ENCODE results near the gene LHCGR. TPM values are rescaled to one million over a fixed set of nuclear protein-coding genes. Genes with fewer than 3 reads are reported as not detected.

The LHCGR gene
- total RNA-seq, 2 experiments from 2014 or later = not detected

DNA sequence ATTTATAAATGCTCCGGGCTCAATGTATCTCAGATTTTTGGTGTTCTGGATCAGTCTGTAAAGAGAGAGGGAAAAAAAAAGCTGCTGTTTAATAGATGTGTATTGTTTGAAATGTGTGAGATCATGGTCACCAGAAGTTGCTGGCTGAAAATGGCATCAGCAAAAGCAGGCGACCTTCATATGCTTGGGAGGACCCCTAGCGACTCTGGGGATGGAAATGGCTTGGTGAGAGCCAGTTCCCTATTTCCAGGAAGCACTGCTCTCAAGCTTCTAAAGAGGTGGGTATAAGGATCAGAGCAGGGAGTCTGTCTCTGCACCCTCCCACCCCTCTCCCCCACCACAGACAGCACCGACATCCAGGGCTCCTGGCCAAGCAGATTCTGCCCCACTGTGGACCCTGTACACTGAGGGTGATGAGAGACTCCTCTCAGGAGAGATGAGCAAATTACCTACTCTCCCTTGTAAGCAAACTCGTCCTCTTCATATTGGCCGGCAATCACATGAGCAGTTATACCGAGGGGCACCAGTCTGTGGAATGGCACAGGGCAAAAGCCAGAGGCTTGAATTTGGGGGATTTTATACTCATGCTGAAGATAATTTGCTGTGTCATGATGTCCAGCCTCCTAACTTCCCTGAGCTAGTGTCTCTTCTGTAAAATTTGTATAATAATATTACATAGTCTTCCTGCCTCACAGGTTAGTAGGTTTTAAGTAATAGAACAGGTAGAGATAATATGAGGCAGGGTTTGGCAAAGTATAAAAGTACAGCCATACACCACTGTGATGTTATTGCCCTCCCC is 29.6 kb downstream of the LHCGR start:
- H3K27ac Mint-ChIP-seq = no peak overlapping the region
- no peak for DNase-seq
- H3K9me3 Mint-ChIP-seq = no peaks in the 10 kb centered on the region
- no peaks in the 10 kb centered on the region for H3K36me3 Mint-ChIP-seq
- peaks cover 5% of the 10 kb centered on the region for H3K27me3 Mint-ChIP-seq
- H3K4me1 Mint-ChIP-seq = no peaks in the 10 kb centered on the region
- H3K4me3 Mint-ChIP-seq = no peak overlapping the region

DNA sequence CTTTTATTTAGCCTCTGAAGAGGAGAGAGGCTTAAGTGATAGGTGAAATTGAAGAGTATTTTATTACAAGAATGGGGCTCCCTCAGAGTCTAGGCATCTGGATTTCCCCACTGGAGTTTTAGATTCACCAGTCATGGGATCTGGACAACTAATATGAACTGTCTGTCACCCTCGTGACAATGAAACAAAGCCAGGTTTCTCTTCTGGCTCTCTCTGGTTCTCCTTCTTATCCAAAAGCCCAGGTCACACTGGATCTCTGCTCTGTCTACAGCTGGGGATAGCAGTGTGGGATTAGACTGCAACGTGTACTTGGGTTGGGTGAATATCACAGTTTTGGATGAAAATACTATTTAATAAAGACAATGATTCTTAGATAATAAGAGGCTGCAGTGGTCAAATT is 31.2 kb downstream of the LHCGR start:
- Mint-ChIP-seq H3K4me1 (no peaks in the 10 kb centered on the region), H3K36me3 (no peaks in the 10 kb centered on the region), H3K27me3 (peaks cover 4% of the 10 kb centered on the region), H3K4me3 (no peak overlapping the region), H3K9me3 (no peaks in the 10 kb centered on the region), H3K27ac (no peak overlapping the region)
- DNase-seq = no peak

DNA sequence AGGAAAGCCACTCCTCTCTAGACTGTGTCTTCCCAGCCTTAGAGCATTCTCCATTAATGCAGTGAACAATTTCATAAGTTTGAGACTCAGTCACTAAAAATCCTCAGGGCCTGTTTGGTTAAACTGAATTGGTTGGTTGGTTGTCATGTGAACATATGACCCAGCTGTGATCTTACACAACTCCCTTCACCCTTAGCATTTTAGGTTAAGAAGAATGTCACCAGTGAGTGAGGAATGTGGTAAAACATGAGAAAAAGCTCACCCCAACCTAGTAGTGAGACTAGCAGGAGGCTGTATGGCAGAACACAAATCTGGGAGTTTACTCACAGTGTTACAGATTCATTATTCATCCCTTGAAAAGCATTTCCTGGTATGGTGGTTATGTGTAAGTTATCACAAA is 32.4 kb downstream of the LHCGR start:
- H3K36me3 Mint-ChIP-seq = no peaks in the 10 kb centered on the region
- H3K27me3 Mint-ChIP-seq = no peaks in the 10 kb centered on the region
- no peaks in the 10 kb centered on the region for H3K4me1 Mint-ChIP-seq
- no peak overlapping the region for H3K27ac Mint-ChIP-seq
- H3K9me3 Mint-ChIP-seq = no peaks in the 10 kb centered on the region
- no peak for DNase-seq
- no peak overlapping the region for H3K4me3 Mint-ChIP-seq

DNA sequence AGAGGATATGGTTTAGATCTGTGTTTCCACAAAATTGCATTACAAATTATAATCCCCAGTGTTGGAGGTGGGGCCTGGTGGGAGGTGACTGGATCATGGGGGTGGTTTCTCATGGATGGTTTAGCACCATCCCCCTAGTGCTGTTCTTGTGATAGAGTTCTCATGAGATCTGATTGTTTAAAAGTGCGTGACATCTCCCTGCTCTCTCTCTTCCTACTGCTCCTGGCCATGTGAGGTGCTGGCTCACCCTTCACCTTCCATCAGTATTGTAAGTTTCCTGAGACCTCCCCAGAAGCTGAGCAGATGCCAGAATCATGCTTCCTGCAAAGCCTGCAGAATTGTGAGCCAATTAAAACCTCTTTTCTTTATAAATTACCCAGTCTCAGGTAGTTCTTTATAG is 33.1 kb downstream of the LHCGR start:
- no peaks in the 10 kb centered on the region for H3K27me3 Mint-ChIP-seq
- H3K9me3 Mint-ChIP-seq = no peaks in the 10 kb centered on the region
- no peak overlapping the region for H3K27ac Mint-ChIP-seq
- no peaks in the 10 kb centered on the region for H3K4me1 Mint-ChIP-seq
- H3K4me3 Mint-ChIP-seq = no peak overlapping the region
- no peak for DNase-seq
- H3K36me3 Mint-ChIP-seq = no peaks in the 10 kb centered on the region

DNA sequence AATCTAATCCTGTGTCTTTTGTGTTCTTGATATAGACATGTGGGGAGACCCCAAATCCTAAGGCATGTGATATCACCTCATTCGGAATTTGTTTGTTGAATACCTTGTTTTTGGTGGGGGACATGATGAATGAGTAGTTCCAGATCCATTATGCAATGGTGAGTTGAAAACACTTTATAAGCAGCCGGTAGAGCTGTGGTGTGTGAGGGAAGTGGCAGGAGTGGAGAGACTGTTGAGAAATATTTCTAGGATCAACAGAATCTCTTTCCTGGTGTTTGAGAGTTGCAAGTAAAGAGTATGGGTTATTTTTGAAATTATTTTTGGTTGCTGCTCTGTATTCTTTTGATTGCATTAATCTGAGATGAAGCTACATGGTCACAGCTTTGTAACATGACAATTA is 34.4 kb downstream of the LHCGR start:
- Mint-ChIP-seq H3K36me3 (no peaks in the 10 kb centered on the region), H3K9me3 (no peaks in the 10 kb centered on the region), H3K27ac (no peak overlapping the region), H3K27me3 (no peaks in the 10 kb centered on the region), H3K4me1 (no peaks in the 10 kb centered on the region), H3K4me3 (no peak overlapping the region)
- DNase-seq = no peak

DNA sequence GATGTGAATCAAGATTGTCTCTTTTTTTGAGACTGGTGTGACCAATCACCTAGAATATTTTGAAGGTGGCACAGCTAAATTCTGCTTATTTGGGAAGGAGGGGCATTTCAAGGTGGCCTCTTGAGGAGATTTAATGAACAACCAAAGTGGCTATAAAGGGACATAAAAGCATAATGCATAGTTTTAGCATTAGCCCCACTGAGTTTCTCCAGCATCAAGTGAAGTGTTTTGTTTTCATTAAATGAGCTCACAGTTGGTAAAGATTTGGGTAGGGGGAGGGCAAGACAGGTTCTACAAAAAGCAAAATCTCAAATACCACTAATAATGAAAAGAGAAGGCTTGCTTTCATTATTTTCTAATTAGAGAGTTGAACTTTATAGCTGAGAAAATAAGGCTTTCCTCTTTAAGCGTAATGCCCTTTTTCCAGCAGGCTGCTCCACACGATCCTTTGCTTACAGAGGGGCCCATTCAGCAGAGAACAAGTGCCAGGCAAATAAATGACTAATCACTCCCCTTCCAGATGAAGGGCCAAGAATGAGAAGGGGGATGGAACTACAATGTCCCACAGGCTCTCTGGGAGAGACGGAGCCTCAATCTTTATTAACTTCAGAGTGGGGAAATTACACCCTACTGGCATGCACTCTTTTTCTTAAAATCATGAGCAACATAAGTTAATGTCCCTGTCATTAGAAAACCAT is 35.9 kb downstream of the LHCGR start:
- Mint-ChIP-seq H3K4me1 (no peaks in the 10 kb centered on the region), H3K9me3 (no peaks in the 10 kb centered on the region), H3K4me3 (no peak overlapping the region), H3K27me3 (no peaks in the 10 kb centered on the region), H3K36me3 (no peaks in the 10 kb centered on the region), H3K27ac (no peak overlapping the region)
- no peak for DNase-seq

DNA sequence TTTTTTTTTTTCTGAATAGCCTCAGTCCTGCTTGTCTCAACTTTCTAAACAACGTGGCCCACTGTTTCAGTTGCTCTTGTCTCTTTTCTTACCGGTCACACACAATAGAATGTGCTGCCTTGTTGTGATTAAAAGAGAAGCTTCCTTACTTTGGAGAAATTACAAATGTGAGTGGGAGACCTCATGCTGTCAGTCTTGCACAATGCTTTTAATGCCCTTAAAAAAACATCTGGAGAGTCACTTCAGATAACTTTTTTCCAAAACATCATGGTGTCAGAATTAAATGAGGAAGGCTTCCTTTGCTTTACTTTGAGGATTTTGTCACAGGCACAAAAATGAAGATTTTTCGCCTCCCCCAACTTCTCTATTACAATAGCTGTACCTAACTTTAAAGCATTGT is 37.7 kb downstream of the LHCGR start:
- no peak for DNase-seq
- Mint-ChIP-seq H3K4me1 (no peaks in the 10 kb centered on the region), H3K36me3 (no peaks in the 10 kb centered on the region), H3K4me3 (no peak overlapping the region), H3K27ac (no peak overlapping the region), H3K9me3 (no peaks in the 10 kb centered on the region), H3K27me3 (no peaks in the 10 kb centered on the region)

DNA sequence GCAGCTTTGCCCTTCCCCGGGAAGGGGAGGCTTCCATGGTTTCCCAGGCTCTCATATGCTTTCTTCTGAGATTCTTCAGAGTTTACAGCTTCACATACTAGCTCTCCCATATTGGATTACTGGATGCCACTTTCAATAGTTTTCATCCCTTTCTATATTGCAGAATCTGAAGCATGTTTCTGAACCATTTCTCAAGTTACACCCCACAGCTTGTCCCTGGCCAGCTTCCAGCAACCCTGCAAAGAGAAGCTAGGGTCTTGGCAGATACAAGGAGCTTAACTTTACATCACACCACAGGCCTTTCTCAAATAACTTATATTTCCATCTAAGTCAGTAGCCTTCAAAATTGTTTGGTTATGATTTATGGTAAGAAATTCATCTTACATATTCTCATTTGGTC is 39.6 kb downstream of the LHCGR start:
- DNase-seq = no peak
- peaks cover 4% of the 10 kb centered on the region for H3K27me3 Mint-ChIP-seq
- no peaks in the 10 kb centered on the region for H3K4me1 Mint-ChIP-seq
- H3K36me3 Mint-ChIP-seq = no peaks in the 10 kb centered on the region
- no peak overlapping the region for H3K4me3 Mint-ChIP-seq
- no peak overlapping the region for H3K27ac Mint-ChIP-seq
- no peaks in the 10 kb centered on the region for H3K9me3 Mint-ChIP-seq

DNA sequence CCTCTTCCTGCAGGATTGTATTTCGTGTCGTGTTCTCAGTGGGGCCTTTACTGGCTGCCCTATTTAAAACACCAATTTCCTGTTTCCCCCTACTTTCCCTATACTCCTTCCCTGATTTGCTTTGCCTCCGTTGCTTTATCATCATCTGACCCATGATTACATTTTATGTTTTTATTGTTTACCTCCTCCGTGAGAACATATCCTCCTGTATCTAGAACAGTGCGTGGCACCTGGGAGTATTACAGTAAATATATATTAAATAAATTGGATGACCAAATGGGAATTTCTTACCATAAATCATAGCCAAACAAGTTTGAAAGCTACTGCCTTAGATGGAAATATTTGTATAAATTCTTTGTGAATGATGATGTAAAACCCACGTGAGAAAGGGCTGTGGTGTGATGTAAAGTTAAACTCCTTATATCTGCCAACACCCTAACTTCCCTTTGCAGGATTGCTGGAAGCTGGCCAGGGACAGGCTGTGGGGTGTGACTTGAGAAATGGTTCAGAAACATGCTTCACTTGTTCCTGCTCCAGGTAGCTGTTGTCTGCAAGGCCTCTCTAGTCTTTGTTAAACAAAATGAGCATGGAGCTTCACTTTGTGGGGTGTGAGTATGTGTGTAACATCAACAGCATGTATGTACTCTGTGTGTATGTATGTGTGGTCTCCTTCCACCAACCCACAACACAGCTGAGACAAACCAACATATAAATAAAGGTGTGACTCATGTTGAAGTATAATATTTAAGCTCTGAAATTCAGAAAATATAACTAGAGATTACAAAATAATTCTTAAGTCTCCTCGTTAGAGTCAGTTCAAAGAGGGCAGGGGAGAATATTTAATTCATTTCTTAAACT is 40.3 kb downstream of the LHCGR start:
- H3K27me3 Mint-ChIP-seq = peaks cover 4% of the 10 kb centered on the region
- no peaks in the 10 kb centered on the region for H3K4me1 Mint-ChIP-seq
- H3K4me3 Mint-ChIP-seq = no peak overlapping the region
- H3K9me3 Mint-ChIP-seq = no peaks in the 10 kb centered on the region
- no peaks in the 10 kb centered on the region for H3K36me3 Mint-ChIP-seq
- no peak overlapping the region for H3K27ac Mint-ChIP-seq
- DNase-seq = no peak

DNA sequence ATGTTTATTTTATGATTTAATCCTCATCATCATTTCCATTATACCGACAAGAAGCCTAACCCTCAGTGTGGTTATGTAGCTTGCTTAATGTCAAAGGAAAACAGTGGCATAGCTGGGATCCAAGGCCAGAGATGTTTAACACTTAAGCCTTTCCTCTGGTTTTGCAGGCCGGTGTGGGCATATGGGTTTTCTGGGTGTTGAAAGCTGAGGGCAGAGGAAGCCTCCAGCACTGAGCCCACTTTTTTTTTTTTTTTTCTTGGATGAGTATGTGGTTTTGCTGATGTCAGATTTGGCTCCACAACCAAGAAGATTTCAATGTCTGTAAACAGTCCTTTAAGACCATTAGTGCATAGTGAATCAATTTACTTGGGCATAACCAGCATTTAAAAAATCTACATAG is 41.3 kb downstream of the LHCGR start:
- no peaks in the 10 kb centered on the region for H3K4me1 Mint-ChIP-seq
- H3K27ac Mint-ChIP-seq = no peak overlapping the region
- no peaks in the 10 kb centered on the region for H3K9me3 Mint-ChIP-seq
- no peak overlapping the region for H3K4me3 Mint-ChIP-seq
- peaks cover 4% of the 10 kb centered on the region for H3K27me3 Mint-ChIP-seq
- DNase-seq = no peak
- no peaks in the 10 kb centered on the region for H3K36me3 Mint-ChIP-seq

DNA sequence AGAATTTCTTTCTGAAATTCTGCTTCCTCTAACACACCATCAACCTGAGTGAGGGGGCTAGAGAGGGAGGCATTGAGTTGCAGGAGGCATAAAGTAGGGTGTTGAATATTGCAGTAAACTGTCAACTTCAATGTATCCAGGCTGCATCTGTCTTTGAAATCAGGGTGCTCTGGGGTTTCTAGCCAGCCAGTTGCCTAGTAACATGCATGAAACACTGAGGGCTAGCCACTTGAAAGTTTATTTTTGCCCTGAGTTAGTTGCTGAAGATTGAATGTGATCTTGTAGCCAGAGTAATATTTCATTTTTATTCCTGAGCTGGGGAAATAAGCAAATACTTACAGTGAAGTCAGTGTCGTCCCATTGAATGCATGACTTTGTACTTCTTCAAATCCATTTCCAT is 41.9 kb downstream of the LHCGR start:
- Mint-ChIP-seq H3K27ac (no peak overlapping the region), H3K36me3 (no peaks in the 10 kb centered on the region), H3K9me3 (no peaks in the 10 kb centered on the region), H3K4me3 (no peak overlapping the region), H3K27me3 (peaks cover 4% of the 10 kb centered on the region), H3K4me1 (no peaks in the 10 kb centered on the region)
- no peak for DNase-seq

DNA sequence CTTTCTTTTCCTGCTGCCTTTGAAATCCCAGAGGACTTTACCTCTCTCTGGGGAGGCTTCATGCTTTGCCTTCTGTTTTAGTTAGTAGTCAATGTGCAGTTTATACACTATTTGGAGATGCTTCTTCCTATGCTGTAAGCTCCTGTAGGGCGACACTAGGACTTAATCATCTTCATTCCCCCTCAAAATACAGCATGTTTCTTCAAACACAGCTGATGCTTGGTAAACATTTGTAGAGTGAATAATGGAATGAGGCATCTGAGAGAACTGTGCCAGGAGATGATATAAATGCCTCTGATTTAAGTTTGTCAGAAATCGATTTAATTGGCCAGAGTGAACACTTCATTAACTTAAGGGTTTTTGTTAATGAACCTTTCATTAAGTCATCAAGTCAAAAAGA is 43.4 kb downstream of the LHCGR start:
- peaks cover 4% of the 10 kb centered on the region for H3K27me3 Mint-ChIP-seq
- no peak for DNase-seq
- H3K27ac Mint-ChIP-seq = no peak overlapping the region
- H3K9me3 Mint-ChIP-seq = no peaks in the 10 kb centered on the region
- H3K4me1 Mint-ChIP-seq = no peaks in the 10 kb centered on the region
- no peak overlapping the region for H3K4me3 Mint-ChIP-seq
- H3K36me3 Mint-ChIP-seq = no peaks in the 10 kb centered on the region

DNA sequence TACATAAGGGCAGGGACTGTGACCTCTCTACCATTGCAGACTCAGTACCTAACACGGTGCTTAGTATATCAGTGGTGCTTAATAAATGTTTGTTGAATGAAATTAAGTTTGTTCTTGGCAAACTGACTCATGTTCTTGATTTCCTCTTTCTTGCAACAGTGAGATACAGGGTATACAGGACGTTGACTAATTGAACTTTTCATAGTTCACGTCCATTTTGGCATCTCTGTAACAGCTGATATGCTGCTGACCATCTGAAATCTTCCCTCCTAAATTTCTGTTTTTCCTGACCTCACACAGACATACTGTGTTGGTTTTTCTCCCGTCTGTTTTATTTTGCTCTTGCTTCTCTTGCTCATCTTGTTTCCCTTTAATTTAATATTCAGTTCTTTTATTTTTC is 44.2 kb downstream of the LHCGR start:
- DNase-seq = no peak
- no peak overlapping the region for H3K27ac Mint-ChIP-seq
- H3K4me1 Mint-ChIP-seq = no peaks in the 10 kb centered on the region
- no peaks in the 10 kb centered on the region for H3K9me3 Mint-ChIP-seq
- H3K27me3 Mint-ChIP-seq = peaks cover 4% of the 10 kb centered on the region
- no peaks in the 10 kb centered on the region for H3K36me3 Mint-ChIP-seq
- H3K4me3 Mint-ChIP-seq = no peak overlapping the region

DNA sequence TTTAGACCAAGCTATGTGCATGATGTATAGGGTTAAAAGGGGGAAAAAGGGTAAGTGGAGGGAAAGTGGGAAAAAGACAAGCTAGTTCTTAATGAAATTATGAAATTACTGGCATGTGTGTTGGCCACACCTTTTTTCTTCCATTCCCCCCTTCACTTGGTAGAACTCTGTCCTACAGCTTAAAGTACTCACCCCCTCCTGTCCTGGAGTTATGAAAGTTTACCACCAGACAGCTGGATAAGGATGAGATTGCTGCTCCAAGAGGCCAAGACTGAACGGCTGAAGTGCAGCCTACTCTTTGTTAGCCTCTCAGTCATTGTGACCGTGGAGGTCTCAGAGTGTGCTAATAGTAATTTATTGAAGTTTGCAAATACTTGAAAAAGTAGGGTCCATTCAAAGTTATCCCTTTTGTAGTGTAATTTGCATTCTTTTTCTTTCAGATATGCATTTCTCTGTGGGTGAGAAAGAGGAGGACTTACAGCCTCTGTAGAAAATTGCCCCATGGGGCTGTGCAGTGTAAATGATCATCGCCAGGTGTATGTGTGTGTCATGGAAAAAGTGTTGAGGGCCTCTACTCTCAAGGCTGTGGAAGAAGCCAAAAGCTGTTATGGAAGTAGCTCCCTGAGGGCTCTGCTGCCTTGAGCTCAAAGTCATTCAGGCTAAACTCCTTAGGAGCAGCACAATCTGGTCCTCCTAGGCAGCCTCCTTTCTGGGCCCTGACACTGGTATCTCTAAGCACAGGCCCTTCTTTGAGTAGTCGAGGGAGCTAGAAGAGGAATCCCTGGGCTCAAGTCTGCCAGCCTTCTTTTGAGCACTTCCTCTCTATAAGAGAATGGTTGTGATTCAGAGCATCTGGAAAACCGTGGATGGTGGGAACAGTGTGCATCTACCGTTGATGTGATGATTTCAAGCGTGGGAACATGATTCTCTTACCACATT is 46.2 kb downstream of the LHCGR start:
- no peak overlapping the region for H3K4me3 Mint-ChIP-seq

More for the DNA sequence above, 46.2 kb downstream of the LHCGR start:
- DNase-seq = no peak
- Mint-ChIP-seq H3K27ac (no peak overlapping the region), H3K36me3 (no peaks in the 10 kb centered on the region), H3K27me3 (peaks cover 4% of the 10 kb centered on the region), H3K9me3 (no peaks in the 10 kb centered on the region), H3K4me1 (no peaks in the 10 kb centered on the region)

All from activated naive CD8-positive, alpha-beta T cell treated with anti-CD3 and anti-CD28 coated beads for 36 hours (primary cell).